GM23338 (cell line): ENCODE measurements around the gene KIAA2012. TPM values are rescaled to one million over a fixed set of nuclear protein-coding genes. Genes with fewer than 3 reads are reported as not detected.

Experiments used
- ATAC-seq: fragments of 200-7000 bp; cut with Tn5 transposase; 3 replicates; pipeline ENCODE4 v1.9.1; 2020
- DNase-seq: peaks from one replicate; pipeline ENCODE4 v3.0.0-alpha.2; 2015; ENCODE audit warnings: low spot score
- H2AFZ ChIP-seq: fragments of 200-600 bp; sonication (generic); 2 replicates; pipeline ENCODE4 v1.8.0; 2016; ENCODE audit warnings: antibody characterized with exemption, mild to moderate bottlenecking, moderate library complexity
- H3F3A ChIP-seq: fragments of 200-600 bp; sonication (generic); replicated peaks from 2 replicates; pipeline ENCODE4 v1.8.0; 2017; ENCODE audit warnings: antibody characterized with exemption, mixed run types, low read depth
- H3K27ac ChIP-seq: fragments of 200-600 bp; sonication (generic); 2 replicates; pipeline ENCODE4 v1.6.1; 2016; ENCODE audit warnings: low read depth
- H3K27me3 ChIP-seq: fragments of 200-600 bp; sonication (generic); 2 replicates; pipeline ENCODE4 v1.8.0; 2016; ENCODE audit warnings: mild to moderate bottlenecking, mixed run types, moderate library complexity; ENCODE audit not compliant: insufficient read depth
- H3K36me3 ChIP-seq: fragments of 200-600 bp; sonication (generic); 2 replicates; pipeline ENCODE4 v1.8.0; 2016; ENCODE audit warnings: mild to moderate bottlenecking; ENCODE audit not compliant: insufficient read depth
- H3K4me1 ChIP-seq: fragments of 200-600 bp; sonication (generic); 2 replicates; pipeline ENCODE4 v1.8.0; 2016; ENCODE audit warnings: mild to moderate bottlenecking, moderate library complexity; ENCODE audit not compliant: insufficient read depth
- H3K4me2 ChIP-seq: fragments of 200-600 bp; sonication (generic); 2 replicates; pipeline ENCODE4 v1.7.1; 2017; ENCODE audit warnings: mixed run types
- H3K4me3 ChIP-seq: fragments of 200-600 bp; sonication (generic); 2 replicates; pipeline ENCODE4 v1.6.1; 2016; ENCODE audit warnings: mixed run types
- H3K79me2 ChIP-seq: fragments of 200-600 bp; sonication (generic); replicated peaks from 2 replicates; pipeline ENCODE4 v1.8.0; 2017; ENCODE audit warnings: mild to moderate bottlenecking; ENCODE audit not compliant: insufficient read depth
- H3K9me2 ChIP-seq: fragments of 200-600 bp; sonication (generic); 2 replicates; pipeline ENCODE4 v1.8.0; 2017; ENCODE audit not compliant: insufficient read depth
- H4K20me1 ChIP-seq: fragments of 200-600 bp; sonication (generic); replicated peaks from 2 replicates; pipeline ENCODE4 v1.8.0; 2017; ENCODE audit warnings: mild to moderate bottlenecking; ENCODE audit not compliant: insufficient read depth
- H3K27ac Mint-ChIP-seq: 2 replicates; pipeline ENCODE4 v1.8.0; 2020; ENCODE audit warnings: inconsistent platforms, mild to moderate bottlenecking, moderate library complexity, mixed read lengths
- H3K27me3 Mint-ChIP-seq: 3 replicates; pipeline ENCODE4 v1.8.0; 2022; ENCODE audit warnings: low read depth, mild to moderate bottlenecking, moderate library complexity, mixed read lengths, inconsistent platforms; ENCODE audit not compliant: insufficient read depth, poor library complexity
- H3K36me3 Mint-ChIP-seq: 3 replicates; pipeline ENCODE4 v1.8.0; 2021; ENCODE audit warnings: low read depth, mild to moderate bottlenecking, inconsistent platforms, moderate library complexity, mixed read lengths
- H3K4me1 Mint-ChIP-seq: 3 replicates; pipeline ENCODE4 v1.8.0; 2020; ENCODE audit warnings: mild to moderate bottlenecking, inconsistent platforms, mixed read lengths
- H3K4me3 Mint-ChIP-seq: 3 replicates; pipeline ENCODE4 v1.8.0; 2021; ENCODE audit warnings: moderate library complexity, mild to moderate bottlenecking, inconsistent platforms, mixed read lengths
- H3K9me3 Mint-ChIP-seq: 3 replicates; pipeline ENCODE4 v1.8.0; 2020; ENCODE audit warnings: moderate library complexity, mild to moderate bottlenecking, inconsistent platforms, mixed read lengths
- CREB1 ChIP-seq: fragments of 250-450 bp; sonication (Bioruptor Pico); IDR thresholded peaks from 2 replicates; pipeline ENCODE4 v1.5.0; 2020; ENCODE audit warnings: low read depth, mild to moderate bottlenecking, moderate library complexity
- CTCF ChIP-seq, 2 experiments: fragments of 200-600 bp in 1 of 2; sonication (generic) in 1 of 2; conservative IDR thresholded peaks; 2 replicates each; pipeline versions ENCODE4 v1.5.1 to v1.6.1; 2016 to 2017; ENCODE audit warnings: antibody characterized with exemption in 2 of 2, low read depth in 2 of 2, mild to moderate bottlenecking in 2 of 2, moderate library complexity in 1 of 2
- ETS1 ChIP-seq: IDR thresholded peaks from 2 replicates; pipeline ENCODE4 v1.6.1; 2016; ENCODE audit warnings: antibody characterized with exemption
- EZH2 ChIP-seq: fragments of 200-600 bp; sonication (generic); IDR thresholded peaks from one replicate; pipeline ENCODE4 v1.8.0; 2017; ENCODE audit warnings: antibody characterized with exemption, mild to moderate bottlenecking, low read depth; ENCODE audit not compliant: unreplicated experiment
- EZH2phosphoT487 ChIP-seq: fragments of 200-600 bp; sonication (generic); IDR thresholded peaks from one replicate; pipeline ENCODE4 v1.8.1; 2018; ENCODE audit warnings: antibody characterized with exemption; ENCODE audit not compliant: unreplicated experiment
- JUNB ChIP-seq: IDR thresholded peaks from one replicate; pipeline ENCODE4 v1.6.1; 2016; ENCODE audit warnings: antibody characterized with exemption; ENCODE audit not compliant: unreplicated experiment
- NANOG ChIP-seq: IDR thresholded peaks from 2 replicates; pipeline ENCODE4 v1.6.1; 2016; ENCODE audit warnings: antibody characterized with exemption, borderline replicate concordance
- POLR2AphosphoS5 ChIP-seq: IDR thresholded peaks from 2 replicates; pipeline ENCODE4 v1.6.1; 2016; ENCODE audit warnings: antibody characterized with exemption, low read depth
- STAT1 ChIP-seq: IDR thresholded peaks from one replicate; pipeline ENCODE4 v1.6.1; 2016; ENCODE audit warnings: antibody characterized with exemption; ENCODE audit not compliant: unreplicated experiment
- ZNF114 ChIP-seq: fragments of 250-450 bp; sonication (Bioruptor Pico); IDR thresholded peaks from 2 replicates; pipeline ENCODE4 v1.5.0; 2020; ENCODE audit warnings: mild to moderate bottlenecking, moderate library complexity
- ZNF331 ChIP-seq: fragments of 250-450 bp; sonication (Bioruptor Pico); IDR thresholded peaks from 2 replicates; pipeline ENCODE4 v1.5.0; 2020; ENCODE audit warnings: low read depth, mild to moderate bottlenecking, moderate library complexity
- polyA plus RNA-seq: library from polyadenylated mRNA; unstranded; fragments of >200 nt; fragmentation: Nextera tagmentation; extraction: Ambion mirVana; gene quantifications from 2 replicates; pipeline ENCODE4 v1.2.1, GENCODE V29; 2016
- total RNA-seq: library from RNA; depleted of rRNA; stranded (reverse); fragments of >200 nt; shearing (Covaris generic); gene quantifications from 2 replicates; pipeline ENCODE4 v1.2.3, GENCODE V29; 2014
- TF ChIP-seq, protein P1 (sequence below): fragments of 250-450 bp; sonication (Bioruptor Pico); IDR thresholded peaks from 2 replicates; pipeline ENCODE4 v1.5.0; 2020; ENCODE audit warnings: mild to moderate bottlenecking, moderate library complexity
- TF ChIP-seq, protein P2 (sequence below): IDR thresholded peaks from one replicate; pipeline ENCODE4 v1.6.1; 2018; ENCODE audit warnings: antibody characterized with exemption; ENCODE audit not compliant: unreplicated experiment

Gene KIAA2012
- total and polyA plus RNA-seq, 2 experiments from 2014 or later: 0.03 to 0.08 TPM

DNA sequence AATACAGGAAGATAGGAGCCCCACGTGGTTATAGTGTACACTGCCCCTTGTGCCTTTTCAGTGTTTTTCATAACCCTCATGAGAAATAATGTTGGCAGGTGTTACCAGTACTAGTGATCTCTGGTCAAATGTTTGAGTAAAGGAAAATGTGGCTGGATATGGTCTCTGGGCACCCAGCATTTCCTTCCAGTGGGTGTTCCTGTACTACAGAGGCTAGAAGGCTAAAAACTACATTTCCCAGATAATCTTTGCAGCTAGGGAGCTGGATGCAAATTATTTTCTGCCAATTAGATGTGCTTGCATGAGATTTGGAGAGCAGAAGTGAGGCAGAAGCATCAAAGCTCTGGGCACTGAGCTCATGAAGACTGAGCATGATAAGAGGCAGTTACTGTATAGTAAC, 45.1 kb downstream of the KIAA2012 start (continued):
- no peak for TF ChIP-seq CREB1 (CRISPR knock-in tag)

GRCh38 chr2:202120828-202121227, 47.8 kb downstream of the KIAA2012 start:
- H4K20me1 ChIP-seq: no peaks in the 10 kb centered on the region
- H3K4me2 ChIP-seq: no peak overlapping the region
- H3F3A ChIP-seq: no peaks in the 10 kb centered on the region; the same call in 1 of the 2 replicates
- peaks cover 7% of the 10 kb centered on the region; the same call in 2 of the 3 replicates for H3K36me3 Mint-ChIP-seq
- no peak for DNase-seq
- H3K4me3 ChIP-seq: no peak overlapping the region
- H3K4me1 Mint-ChIP-seq: peaks cover 9% of the 10 kb centered on the region
- H3K4me3 Mint-ChIP-seq: no peak overlapping the region
- no peak overlapping the region for H3K27ac Mint-ChIP-seq
- no peaks in the 10 kb centered on the region for H3K79me2 ChIP-seq
- no peak for TF ChIP-seq CREB1 (CRISPR knock-in tag)
- no peak for TF ChIP-seq ZNF114
- no peak for TF ChIP-seq ETS1
- TF ChIP-seq STAT1: no peak
- TF ChIP-seq, protein P1, sequence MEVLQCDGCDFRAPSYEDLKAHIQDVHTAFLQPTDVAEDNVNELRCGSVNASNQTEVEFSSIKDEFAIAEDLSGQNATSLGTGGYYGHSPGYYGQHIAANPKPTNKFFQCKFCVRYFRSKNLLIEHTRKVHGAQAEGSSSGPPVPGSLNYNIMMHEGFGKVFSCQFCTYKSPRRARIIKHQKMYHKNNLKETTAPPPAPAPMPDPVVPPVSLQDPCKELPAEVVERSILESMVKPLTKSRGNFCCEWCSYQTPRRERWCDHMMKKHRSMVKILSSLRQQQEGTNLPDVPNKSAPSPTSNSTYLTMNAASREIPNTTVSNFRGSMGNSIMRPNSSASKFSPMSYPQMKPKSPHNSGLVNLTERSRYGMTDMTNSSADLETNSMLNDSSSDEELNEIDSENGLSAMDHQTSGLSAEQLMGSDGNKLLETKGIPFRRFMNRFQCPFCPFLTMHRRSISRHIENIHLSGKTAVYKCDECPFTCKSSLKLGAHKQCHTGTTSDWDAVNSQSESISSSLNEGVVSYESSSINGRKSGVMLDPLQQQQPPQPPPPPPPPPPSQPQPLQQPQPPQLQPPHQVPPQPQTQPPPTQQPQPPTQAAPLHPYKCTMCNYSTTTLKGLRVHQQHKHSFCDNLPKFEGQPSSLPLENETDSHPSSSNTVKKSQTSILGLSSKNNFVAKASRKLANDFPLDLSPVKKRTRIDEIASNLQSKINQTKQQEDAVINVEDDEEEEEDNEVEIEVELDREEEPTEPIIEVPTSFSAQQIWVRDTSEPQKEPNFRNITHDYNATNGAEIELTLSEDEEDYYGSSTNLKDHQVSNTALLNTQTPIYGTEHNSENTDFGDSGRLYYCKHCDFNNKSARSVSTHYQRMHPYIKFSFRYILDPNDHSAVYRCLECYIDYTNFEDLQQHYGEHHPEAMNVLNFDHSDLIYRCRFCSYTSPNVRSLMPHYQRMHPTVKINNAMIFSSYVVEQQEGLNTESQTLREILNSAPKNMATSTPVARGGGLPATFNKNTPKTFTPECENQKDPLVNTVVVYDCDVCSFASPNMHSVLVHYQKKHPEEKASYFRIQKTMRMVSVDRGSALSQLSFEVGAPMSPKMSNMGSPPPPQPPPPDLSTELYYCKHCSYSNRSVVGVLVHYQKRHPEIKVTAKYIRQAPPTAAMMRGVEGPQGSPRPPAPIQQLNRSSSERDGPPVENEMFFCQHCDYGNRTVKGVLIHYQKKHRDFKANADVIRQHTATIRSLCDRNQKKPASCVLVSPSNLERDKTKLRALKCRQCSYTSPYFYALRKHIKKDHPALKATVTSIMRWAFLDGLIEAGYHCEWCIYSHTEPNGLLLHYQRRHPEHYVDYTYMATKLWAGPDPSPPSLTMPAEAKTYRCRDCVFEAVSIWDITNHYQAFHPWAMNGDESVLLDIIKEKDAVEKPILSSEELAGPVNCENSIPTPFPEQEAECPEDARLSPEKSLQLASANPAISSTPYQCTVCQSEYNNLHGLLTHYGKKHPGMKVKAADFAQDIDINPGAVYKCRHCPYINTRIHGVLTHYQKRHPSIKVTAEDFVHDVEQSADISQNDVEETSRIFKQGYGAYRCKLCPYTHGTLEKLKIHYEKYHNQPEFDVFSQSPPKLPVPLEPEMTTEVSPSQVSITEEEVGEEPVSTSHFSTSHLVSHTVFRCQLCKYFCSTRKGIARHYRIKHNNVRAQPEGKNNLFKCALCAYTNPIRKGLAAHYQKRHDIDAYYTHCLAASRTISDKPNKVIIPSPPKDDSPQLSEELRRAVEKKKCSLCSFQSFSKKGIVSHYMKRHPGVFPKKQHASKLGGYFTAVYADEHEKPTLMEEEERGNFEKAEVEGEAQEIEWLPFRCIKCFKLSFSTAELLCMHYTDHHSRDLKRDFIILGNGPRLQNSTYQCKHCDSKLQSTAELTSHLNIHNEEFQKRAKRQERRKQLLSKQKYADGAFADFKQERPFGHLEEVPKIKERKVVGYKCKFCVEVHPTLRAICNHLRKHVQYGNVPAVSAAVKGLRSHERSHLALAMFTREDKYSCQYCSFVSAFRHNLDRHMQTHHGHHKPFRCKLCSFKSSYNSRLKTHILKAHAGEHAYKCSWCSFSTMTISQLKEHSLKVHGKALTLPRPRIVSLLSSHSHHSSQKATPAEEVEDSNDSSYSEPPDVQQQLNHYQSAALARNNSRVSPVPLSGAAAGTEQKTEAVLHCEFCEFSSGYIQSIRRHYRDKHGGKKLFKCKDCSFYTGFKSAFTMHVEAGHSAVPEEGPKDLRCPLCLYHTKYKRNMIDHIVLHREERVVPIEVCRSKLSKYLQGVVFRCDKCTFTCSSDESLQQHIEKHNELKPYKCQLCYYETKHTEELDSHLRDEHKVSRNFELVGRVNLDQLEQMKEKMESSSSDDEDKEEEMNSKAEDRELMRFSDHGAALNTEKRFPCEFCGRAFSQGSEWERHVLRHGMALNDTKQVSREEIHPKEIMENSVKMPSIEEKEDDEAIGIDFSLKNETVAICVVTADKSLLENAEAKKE (CRISPR knock-in tag): no peak
- TF ChIP-seq, protein P2, sequence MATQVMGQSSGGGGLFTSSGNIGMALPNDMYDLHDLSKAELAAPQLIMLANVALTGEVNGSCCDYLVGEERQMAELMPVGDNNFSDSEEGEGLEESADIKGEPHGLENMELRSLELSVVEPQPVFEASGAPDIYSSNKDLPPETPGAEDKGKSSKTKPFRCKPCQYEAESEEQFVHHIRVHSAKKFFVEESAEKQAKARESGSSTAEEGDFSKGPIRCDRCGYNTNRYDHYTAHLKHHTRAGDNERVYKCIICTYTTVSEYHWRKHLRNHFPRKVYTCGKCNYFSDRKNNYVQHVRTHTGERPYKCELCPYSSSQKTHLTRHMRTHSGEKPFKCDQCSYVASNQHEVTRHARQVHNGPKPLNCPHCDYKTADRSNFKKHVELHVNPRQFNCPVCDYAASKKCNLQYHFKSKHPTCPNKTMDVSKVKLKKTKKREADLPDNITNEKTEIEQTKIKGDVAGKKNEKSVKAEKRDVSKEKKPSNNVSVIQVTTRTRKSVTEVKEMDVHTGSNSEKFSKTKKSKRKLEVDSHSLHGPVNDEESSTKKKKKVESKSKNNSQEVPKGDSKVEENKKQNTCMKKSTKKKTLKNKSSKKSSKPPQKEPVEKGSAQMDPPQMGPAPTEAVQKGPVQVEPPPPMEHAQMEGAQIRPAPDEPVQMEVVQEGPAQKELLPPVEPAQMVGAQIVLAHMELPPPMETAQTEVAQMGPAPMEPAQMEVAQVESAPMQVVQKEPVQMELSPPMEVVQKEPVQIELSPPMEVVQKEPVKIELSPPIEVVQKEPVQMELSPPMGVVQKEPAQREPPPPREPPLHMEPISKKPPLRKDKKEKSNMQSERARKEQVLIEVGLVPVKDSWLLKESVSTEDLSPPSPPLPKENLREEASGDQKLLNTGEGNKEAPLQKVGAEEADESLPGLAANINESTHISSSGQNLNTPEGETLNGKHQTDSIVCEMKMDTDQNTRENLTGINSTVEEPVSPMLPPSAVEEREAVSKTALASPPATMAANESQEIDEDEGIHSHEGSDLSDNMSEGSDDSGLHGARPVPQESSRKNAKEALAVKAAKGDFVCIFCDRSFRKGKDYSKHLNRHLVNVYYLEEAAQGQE: no peak
- no peak for TF ChIP-seq POLR2AphosphoS5
- TF ChIP-seq CTCF (conservative IDR thresholded peaks at IDR 0.05; ENCODE audit: low read depth in 2 of 2): no peak
- no peak for TF ChIP-seq ZNF331
- no peak for TF ChIP-seq EZH2phosphoT487
- TF ChIP-seq EZH2: no peak
- TF ChIP-seq NANOG: no peak
- no peak for TF ChIP-seq JUNB
- peaks cover 12% of the 10 kb centered on the region for H3K4me1 ChIP-seq
- H3K9me2 ChIP-seq: no peaks in the 10 kb centered on the region
- H3K36me3 ChIP-seq: no peaks in the 10 kb centered on the region
- peaks cover 18% of the 10 kb centered on the region for H3K9me3 Mint-ChIP-seq
- H3K27ac ChIP-seq: no peak overlapping the region
- H2AFZ ChIP-seq: no peak overlapping the region
- no peak for ATAC-seq
- no peaks in the 10 kb centered on the region for H3K27me3 ChIP-seq
- H3K27me3 Mint-ChIP-seq: peaks cover 7% of the 10 kb centered on the region
